HG03342 (cell line): ENCODE measurements around the gene SARDH.

Experiments
- ATAC-seq: cut with Tn5 transposase; IDR thresholded peaks from one replicate; pipeline ENCODE4 v1.9.1; 2021; ENCODE audit warnings: mild to moderate bottlenecking, moderate library complexity; ENCODE audit not compliant: unreplicated experiment

Gene SARDH

DNA sequence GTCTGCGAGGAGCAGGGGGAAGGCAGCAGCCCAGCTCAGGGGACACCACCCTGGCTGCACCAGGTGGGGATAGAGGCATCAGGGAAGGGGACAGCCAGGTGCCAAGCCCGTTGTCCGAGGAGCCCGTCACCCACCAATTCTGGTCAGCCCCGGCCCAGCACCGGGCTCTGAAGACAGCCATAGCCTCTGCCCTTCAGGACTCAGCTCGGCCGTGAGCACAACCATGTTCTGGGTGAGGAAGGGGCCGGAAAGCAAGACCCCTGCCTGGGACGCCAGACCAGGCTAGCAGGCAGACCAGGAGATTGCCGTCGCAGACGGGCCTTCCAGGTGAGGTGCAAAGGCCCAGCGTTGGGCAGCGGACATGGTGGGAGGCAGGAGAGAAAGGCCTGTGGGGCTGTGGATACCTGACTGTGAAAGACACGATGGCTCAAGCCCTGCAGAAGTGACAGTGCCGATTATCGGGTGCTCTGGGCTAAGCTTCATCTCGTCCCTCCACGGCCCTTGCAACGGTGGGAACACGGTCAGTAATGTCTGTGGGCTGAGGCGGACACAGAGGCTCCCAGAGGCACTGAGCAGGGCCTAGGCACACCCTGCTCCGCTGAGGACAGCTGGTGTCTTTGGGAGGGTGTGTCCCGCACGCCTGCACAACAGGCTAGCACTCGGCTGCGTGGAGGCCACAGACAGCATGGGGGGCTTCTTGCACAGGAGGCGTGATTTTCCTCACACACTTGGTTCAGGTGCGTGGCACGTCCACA lies 65.5 kb downstream of the SARDH start:
- no peak for ATAC-seq

GRCh38 chr9:133671371-133671770 lies 66.8 kb downstream of the SARDH start:
- ATAC-seq = no peak

DNA sequence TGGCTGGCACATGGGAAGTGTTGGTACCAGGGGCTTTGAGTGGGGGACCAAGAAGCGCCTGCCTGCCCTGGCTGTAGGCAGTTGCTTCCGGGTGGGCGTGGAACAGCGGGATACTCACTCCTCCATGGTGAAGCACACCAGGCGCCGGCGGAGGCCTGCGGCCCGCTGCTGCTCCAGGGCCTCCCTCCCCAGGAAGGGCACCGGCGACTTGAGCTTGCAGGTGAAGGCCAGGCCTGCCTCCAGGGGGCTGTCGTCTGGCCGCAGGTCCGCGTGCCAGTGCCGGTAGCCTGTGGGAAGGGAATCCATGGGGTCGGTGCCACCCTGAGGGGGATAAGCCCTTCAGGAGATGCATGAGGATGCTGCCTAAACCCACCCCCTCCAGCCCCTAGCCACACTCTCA lies 67.7 kb downstream of the SARDH start:
- no peak for ATAC-seq

GRCh38 chr9:133669182-133669801 lies 68.9 kb downstream of the SARDH start:
- ATAC-seq = no peak

- no peak for ATAC-seq
Measured at GRCh38 chr9:133667759-133668450, 70.2 kb downstream of the SARDH start.

DNA sequence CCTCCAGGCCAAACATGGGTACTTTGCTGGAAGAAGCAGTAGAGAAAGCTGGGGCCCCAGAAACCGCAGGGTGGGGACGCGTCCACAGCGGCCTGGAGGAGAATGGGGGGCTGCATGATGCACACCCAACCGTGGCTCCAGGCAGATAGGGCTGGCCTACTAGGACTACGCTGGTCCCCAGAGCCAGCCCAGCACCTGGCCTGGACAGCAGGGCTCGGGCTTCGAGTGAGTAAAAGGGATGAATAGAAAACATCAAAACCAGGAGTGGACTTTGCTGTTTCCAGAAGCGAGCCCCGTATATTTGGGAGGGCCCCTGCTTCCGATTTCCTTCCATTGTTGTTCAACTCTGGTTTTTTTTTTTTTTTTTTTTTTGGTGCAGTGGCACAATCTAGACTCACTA lies 71.3 kb downstream of the SARDH start:
- no peak for ATAC-seq

DNA sequence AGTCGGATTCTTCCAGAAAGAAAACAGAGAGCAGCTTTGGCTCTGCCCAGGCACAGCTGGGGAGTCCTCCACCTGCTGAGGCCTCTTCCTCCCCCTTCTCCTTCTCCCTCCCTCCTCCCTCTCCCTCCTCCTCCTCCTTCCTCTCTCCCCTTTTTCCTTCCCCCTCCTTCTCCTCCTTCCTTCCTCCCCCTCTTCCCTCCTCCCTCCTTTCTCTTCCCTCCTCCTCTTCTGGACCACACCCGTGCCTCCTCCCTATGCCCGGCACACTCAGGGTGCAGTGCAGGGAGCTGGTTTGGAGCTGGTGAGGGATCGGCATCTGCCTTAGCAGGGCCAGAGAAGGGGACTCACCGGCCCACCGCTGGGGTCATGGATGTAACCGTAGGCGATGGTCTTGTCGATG lies 71.8 kb downstream of the SARDH start:
- no peak for ATAC-seq

GRCh38 chr9:133665535-133665934 lies 72.6 kb downstream of the SARDH start:
- ATAC-seq = no peak

- no peak for ATAC-seq
Measured at GRCh38 chr9:133665096-133665495, 73.1 kb downstream of the SARDH start.

DNA sequence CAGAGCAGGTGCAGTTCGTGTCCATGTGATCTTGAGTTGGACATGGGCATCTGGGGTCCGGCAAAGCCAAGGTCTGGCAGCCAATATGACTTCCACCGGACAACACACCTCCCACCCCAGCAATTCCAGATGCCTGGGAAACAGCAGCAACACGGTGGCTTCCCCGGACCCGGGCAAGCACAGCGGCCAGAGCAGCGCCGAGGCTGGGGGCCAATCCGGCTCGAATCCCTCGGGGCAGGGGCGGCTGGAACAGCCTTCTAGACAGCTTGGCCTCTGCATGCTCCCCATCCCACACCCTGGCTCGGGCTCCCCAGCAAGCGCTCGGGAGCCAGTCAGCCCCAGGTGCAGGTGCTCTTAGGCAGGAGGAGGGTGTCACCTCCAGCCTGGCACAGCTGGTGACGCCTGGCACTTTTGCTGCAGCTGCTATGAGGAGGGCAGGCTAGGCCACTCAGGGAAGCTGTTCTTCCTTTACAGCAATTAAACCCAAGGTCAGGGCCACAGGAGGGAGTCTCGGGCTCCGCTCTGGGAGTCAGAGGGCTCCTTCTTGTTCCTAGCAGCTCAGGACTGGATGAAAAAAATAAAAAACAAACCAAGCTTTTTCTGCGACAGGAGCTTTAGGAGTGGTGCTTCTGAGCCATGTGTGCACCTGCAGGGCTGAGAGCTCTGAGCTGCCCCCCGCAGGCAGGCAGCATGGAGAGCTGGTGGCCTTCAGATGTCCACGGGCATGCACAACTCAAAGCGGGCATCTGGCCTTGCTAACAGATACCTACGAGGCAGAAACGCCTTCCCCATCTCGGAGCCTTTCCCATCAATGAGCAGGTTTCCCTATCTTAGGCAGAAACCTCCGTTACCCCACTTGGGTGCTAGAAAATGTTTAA lies 73.7 kb downstream of the SARDH start:
- ATAC-seq = no peak

DNA sequence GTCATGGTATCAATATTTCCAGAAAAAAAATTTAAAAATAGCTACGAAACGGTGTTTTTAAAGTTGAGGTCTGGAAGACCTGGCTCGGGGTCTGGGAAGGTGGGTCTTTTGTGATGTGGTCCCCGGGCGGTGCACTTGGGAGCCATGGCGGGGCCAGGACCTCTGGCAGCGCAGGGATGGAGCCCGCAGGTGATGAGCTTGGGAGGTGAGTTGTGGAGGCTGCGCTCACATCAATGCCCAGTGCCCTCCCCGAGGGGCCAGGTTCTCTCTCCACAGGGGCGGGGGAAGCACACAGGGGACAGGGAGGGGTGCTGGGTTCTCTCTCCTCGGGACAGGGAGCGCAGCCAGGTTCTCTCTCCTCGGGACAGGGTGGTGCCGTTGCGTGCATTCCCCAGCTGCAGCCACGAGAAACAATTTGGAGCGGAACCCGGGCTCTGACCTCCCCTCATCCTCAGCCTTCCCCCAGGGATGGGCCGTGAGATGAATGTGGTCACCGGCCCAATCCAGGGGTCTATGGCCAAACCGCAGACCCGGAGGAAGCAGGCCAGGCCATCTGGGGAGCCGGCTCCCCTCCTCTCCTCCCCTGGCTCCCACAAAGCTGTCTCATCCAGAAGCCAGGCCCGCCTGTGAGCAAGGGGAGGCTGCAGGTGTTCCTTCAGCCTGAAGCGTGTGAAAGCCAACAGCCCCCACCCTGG lies 76.2 kb downstream of the SARDH start:
- ATAC-seq = no peak

GRCh38 chr9:133659516-133659915 lies 78.6 kb downstream of the SARDH start:
- no peak for ATAC-seq

DNA sequence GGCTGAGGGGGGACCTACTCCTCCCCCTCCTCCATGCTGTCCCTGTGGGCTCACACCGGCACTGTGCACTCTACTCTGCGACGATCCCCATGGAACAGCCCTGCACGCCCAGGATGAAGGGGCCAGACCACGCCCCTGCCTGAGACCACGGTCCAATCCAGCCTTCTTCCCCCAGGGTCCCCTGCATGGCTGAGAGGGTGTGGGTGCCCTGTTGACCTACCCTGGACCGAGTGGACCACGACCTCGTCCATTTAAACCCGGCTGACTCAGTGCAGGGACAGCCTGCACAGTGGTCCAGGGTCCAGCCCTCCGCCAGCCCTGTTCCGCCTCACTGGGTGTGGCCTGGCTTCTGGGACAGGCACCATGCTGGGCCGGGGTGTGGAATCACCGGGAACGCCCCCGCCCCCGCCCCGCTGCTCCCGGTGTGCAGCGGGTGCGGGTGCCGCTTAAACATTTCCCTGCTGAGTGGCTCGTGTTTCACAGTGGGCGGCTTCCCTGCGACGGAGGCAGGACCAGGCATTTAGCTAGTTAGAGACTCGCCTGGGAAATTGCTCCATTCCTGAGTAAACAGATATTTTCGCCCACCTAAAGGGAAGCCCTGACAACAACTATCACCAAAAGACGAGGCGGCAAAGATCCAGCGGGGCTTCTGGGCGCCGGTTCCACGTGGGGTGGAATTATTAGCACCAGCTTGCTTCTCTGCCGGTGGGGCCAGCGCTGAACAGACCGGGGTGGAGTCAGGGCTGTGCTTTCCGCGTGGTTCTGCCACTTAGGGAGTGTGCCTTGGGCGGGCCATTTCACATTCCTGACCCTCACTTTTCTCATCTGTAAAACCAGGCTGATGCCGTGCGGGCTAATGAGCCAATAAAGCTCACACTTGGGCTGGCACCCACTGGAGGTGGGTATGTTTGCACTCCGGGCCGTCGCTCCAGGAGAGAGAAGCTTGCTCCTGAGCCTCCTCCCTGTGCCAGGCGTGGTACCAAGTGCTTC lies 79.4 kb downstream of the SARDH start:
- ATAC-seq = no peak

DNA sequence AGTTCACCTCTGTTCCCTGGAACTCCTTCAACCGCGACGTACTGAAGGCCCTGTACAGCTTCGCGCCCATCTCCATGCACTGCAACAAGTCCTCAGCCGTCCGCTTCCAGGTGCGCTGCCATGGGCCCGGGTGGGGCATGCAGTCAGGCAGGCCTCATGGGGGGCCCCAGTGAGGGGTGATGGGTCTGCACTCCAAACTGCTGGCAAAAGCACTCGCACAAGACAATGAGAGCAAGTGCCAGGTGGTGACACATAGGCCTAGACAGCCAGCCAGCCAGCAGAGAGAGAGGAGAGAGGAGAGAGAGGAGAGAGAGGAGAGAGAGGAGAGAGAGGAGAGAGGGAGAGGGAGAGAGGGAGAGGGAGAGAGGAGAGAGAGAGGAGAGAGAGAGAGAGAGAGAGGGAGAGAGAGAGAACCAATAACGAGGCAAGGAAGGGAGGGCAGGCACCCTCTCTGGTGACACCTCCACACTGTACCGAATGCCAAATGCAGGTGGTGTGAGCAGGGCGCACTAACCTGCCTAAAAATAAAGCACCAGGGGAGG lies 81.0 kb downstream of the SARDH start:
- no peak for ATAC-seq

- no peak for ATAC-seq
Measured at GRCh38 chr9:133656211-133657119, 81.7 kb downstream of the SARDH start.

- no peak for ATAC-seq
Measured at GRCh38 chr9:133655701-133656100, 82.5 kb downstream of the SARDH start.

DNA sequence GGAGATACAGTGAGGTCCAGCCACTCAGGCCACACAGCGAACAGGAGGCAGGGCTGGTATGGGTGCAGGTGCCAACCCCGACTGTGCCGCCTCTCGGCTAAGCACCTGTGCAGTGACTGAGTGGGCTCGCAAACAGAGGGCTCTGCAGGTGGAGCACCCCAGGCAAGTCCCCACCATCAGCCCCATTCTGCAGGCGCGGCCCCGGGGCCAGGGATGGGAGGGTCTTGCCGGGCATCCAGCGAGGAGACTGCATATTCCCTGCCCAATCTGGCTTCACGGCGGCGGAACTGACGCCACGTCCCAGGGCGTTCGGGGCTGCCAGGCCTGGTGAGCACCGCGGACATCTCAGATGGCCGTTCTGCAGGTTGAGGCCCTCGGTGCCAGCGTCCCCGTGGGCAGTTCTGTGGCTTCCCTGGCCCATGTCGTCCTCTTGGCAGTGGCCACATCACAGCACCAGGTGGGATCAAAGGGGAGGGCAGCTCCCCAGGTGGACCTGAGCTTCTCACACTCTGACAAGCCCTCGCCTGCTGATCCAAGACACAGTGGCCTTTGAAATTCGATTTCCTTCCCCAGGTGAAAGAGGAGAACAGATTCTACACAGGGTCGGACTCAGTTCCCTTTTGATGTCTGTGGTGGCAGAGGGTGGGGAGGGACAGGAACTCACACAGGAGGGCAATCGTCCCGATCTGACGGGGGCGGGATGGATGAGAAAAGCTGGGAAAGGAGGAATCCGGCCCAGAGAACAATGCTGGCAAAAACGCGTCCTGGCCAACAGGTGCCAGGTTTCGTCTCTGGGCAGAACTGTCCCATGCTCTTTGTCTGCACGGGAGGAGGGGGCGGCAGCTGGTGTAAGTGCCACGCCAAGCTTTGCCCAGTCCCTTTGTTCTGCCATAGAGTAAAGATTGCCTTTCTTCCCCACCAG lies 83.2 kb downstream of the SARDH start:
- ATAC-seq = no peak
